ACHN (cell line): ENCODE results near the gene ITIH4.

Experiments used
- DNase-seq: peaks from one replicate; pipeline ENCODE4 v3.0.0-alpha.2; 2015
- in situ Hi-C: cut with HindIII; loops from 2 replicates; pipeline ENCODE4 v1.10.0; 2017; ENCODE audit warnings: low sequenced_read_pairs, low pct_ligation_motif_present, low pct_unique_long_range_greater_than_20kb

The ITIH4 gene

GRCh38 chr3:52830535-52831258 lies at the start of gene ITIH4:
Gene ITIH4, minus strand, starts transcription at chr3:52830672. Its CDS starts 30 bp downstream, at chr3:52830642.
- in situ Hi-C loops: no loop called here

GRCh38 chr3:52880047-52880446 lies 49.6 kb upstream of the ITIH4 start:
- in situ Hi-C loops: no loop called here
- DNase-seq: no peak

More at GRCh38 chr3:52830535-52831258, at the start of gene ITIH4:
- no peak for DNase-seq

- no peak for DNase-seq
- in situ Hi-C loops: no loop called here
Measured at GRCh38 chr3:52879581-52879980, 49.1 kb upstream of the ITIH4 start.

GRCh38 chr3:52879090-52879489 lies 48.6 kb upstream of the ITIH4 start:
- in situ Hi-C loops: no loop called here
- DNase-seq: no peak

GRCh38 chr3:52877085-52877484 lies 46.6 kb upstream of the ITIH4 start:
- in situ Hi-C loops: no loop called here
- DNase-seq: no peak

GRCh38 chr3:52874864-52875587 lies 44.6 kb upstream of the ITIH4 start:
- no peak for DNase-seq
- in situ Hi-C loops: no loop called here

GRCh38 chr3:52874160-52874701 lies 43.8 kb upstream of the ITIH4 start:
- in situ Hi-C loops: no loop called here

GRCh38 chr3:52873433-52874159 lies 43.1 kb upstream of the ITIH4 start:
- no peak for DNase-seq
- in situ Hi-C loops: no loop called here

More at GRCh38 chr3:52874160-52874701, 43.8 kb upstream of the ITIH4 start:
- no peak for DNase-seq

GRCh38 chr3:52872245-52872644 lies 41.8 kb upstream of the ITIH4 start:
- in situ Hi-C loops: no loop called here

GRCh38 chr3:52871761-52872160 lies 41.3 kb upstream of the ITIH4 start:
- in situ Hi-C loops: no loop called here
- DNase-seq: no peak

More at GRCh38 chr3:52872245-52872644, 41.8 kb upstream of the ITIH4 start:
- no peak for DNase-seq

GRCh38 chr3:52870471-52870870 lies 40.0 kb upstream of the ITIH4 start:
- in situ Hi-C loops: no loop called here
- no peak for DNase-seq

GRCh38 chr3:52866427-52866826 lies 36.0 kb upstream of the ITIH4 start:
- in situ Hi-C loops: no loop called here
- DNase-seq: no peak

- in situ Hi-C loops: no loop called here
- no peak for DNase-seq
Measured at GRCh38 chr3:52865994-52866393, 35.5 kb upstream of the ITIH4 start.

GRCh38 chr3:52860424-52860768 lies 29.9 kb upstream of the ITIH4 start:
- in situ Hi-C loops: no loop called here

GRCh38 chr3:52859686-52860423 lies 29.4 kb upstream of the ITIH4 start:
- DNase-seq: no peak
- in situ Hi-C loops: no loop called here

More at GRCh38 chr3:52860424-52860768, 29.9 kb upstream of the ITIH4 start:
- no peak for DNase-seq

GRCh38 chr3:52857864-52858263 lies 27.4 kb upstream of the ITIH4 start:
- in situ Hi-C loops: no loop called here
- DNase-seq: no peak

GRCh38 chr3:52857133-52857532 lies 26.7 kb upstream of the ITIH4 start:
- in situ Hi-C loops: no loop called here

GRCh38 chr3:52856666-52857065 lies 26.2 kb upstream of the ITIH4 start:
- DNase-seq: no peak
- in situ Hi-C loops: no loop called here

More at GRCh38 chr3:52857133-52857532, 26.7 kb upstream of the ITIH4 start:
- no peak for DNase-seq
